ENCODE results near the gene OR52N5. TPM values are rescaled to one million over a fixed set of nuclear protein-coding genes. Genes with fewer than 3 reads are reported as not detected.
A peak's percentile ranks its signal among the peaks of the same experiment; 100 is the strongest.

OR52N5 gene
- not detected for total RNA-seq

- DNase-seq (ENCODE audit: low spot score) = no peak
Observed at GRCh38 chr11:5783255-5783654, at the start of gene OR52N5. Gene OR52N5, minus strand, starts transcription at chr11:5783355. Its CDS starts 4,721 bp downstream, at chr11:5778634.

- no peak for DNase-seq (ENCODE audit: low spot score)
Observed at GRCh38 chr11:5831196-5831829, 48.2 kb upstream of the OR52N5 start.

- no peak for DNase-seq (ENCODE audit: low spot score)
Observed at GRCh38 chr11:5818245-5818886, 35.2 kb upstream of the OR52N5 start.

GRCh38 chr11:5815534-5815933 is 32.4 kb upstream of the OR52N5 start:
- DNase-seq (ENCODE audit: low spot score) = no peak

- no peak for DNase-seq (ENCODE audit: low spot score)
Observed at GRCh38 chr11:5809905-5810795, 27.0 kb upstream of the OR52N5 start.

- DNase-seq (ENCODE audit: low spot score) = no peak
Observed at GRCh38 chr11:5809122-5809519, 26.0 kb upstream of the OR52N5 start.

- DNase-seq (ENCODE audit: low spot score) = peak; percentile 85
Observed at GRCh38 chr11:5808500-5809121, 25.5 kb upstream of the OR52N5 start, which contains the start of gene OR52N2. Gene OR52N2, plus strand, starts transcription at chr11:5808924. Its CDS starts 11,412 bp downstream, at chr11:5820336.

- DNase-seq (ENCODE audit: low spot score) = no peak
Observed at GRCh38 chr11:5807580-5807979, 24.4 kb upstream of the OR52N5 start.

GRCh38 chr11:5803982-5804381 is 20.8 kb upstream of the OR52N5 start:
- no peak for DNase-seq (ENCODE audit: low spot score)

- DNase-seq (ENCODE audit: low spot score) = no peak
Observed at GRCh38 chr11:5796541-5796940, 13.4 kb upstream of the OR52N5 start.

- DNase-seq (ENCODE audit: low spot score) = no peak
Observed at GRCh38 chr11:5791165-5791564, 8.0 kb upstream of the OR52N5 start, which contains the start of gene OR52N1. Gene OR52N1, minus strand, starts transcription at chr11:5791265. Its CDS starts 2,449 bp downstream, at chr11:5788816.

GRCh38 chr11:5767056-5767455 is 16.1 kb downstream of the OR52N5 start:
- no peak for DNase-seq (ENCODE audit: low spot score)

- no peak for DNase-seq (ENCODE audit: low spot score)
Observed at GRCh38 chr11:5753943-5754342, 29.2 kb downstream of the OR52N5 start, which contains the start of gene OR52N4. Gene OR52N4, plus strand, starts transcription at chr11:5754243. Its CDS starts 498 bp downstream, at chr11:5754741.

- no peak for DNase-seq (ENCODE audit: low spot score)
Observed at GRCh38 chr11:5749836-5750235, 33.3 kb downstream of the OR52N5 start.

GRCh38 chr11:5746614-5747013 is 36.5 kb downstream of the OR52N5 start:
- DNase-seq (ENCODE audit: low spot score) = no peak

GRCh38 chr11:5738431-5738830 is 44.7 kb downstream of the OR52N5 start:
- no peak for DNase-seq (ENCODE audit: low spot score)

- DNase-seq (ENCODE audit: low spot score) = no peak
Observed at GRCh38 chr11:5737670-5738392, 45.3 kb downstream of the OR52N5 start.

- no peak for DNase-seq (ENCODE audit: low spot score)
Observed at GRCh38 chr11:5737091-5737490, 46.1 kb downstream of the OR52N5 start.

GRCh38 chr11:5736396-5736795 is 46.8 kb downstream of the OR52N5 start, which contains the start of gene OR56B1:
Gene OR56B1, plus strand, starts transcription at chr11:5736448. Its CDS starts 69 bp downstream, at chr11:5736517.
- no peak for DNase-seq (ENCODE audit: low spot score)

- DNase-seq (ENCODE audit: low spot score) = no peak
Observed at GRCh38 chr11:5727691-5728090, 55.5 kb downstream of the OR52N5 start.

GRCh38 chr11:5726351-5726750 is 56.8 kb downstream of the OR52N5 start:
- no peak for DNase-seq (ENCODE audit: low spot score)
